RCC 7860 (cell line): ENCODE measurements around the gene YTHDF2.
"Not testable (repeated sequence)": the region's sequence is repeated elsewhere in the genome, so short reads cannot be mapped to it uniquely, and the experiment has no call there.

ENCODE experiments used
- DNase-seq: peaks from one replicate; pipeline ENCODE4 v3.0.0-alpha.2; 2015; ENCODE audit warnings: low spot score
- FAIRE-seq: peaks from 2 replicates; lab custom pipeline; 2012; peaks lifted over from hg19 to GRCh38; lab: Jason Lieb, UNC

YTHDF2 gene

DNA sequence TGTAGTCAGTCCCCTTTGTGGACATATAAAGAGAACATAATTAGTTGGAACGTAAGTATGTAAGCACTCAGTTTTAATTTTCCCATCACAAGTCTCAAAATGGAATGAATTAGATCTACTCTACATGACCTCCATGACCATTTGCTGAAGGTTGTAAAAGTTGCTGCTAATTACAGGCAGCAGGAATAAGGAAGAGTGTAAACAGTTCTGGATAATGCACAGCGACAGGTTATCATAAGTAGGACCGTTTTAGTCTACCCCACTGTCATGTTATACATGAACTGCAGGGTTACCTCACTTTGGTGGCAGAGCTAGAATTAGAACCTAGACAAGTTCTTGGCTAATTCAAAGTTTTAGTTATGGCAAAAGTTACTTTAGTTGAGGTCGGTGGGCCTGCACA lies 21.7 kb downstream of the YTHDF2 start:
- no peak for FAIRE-seq

DNA sequence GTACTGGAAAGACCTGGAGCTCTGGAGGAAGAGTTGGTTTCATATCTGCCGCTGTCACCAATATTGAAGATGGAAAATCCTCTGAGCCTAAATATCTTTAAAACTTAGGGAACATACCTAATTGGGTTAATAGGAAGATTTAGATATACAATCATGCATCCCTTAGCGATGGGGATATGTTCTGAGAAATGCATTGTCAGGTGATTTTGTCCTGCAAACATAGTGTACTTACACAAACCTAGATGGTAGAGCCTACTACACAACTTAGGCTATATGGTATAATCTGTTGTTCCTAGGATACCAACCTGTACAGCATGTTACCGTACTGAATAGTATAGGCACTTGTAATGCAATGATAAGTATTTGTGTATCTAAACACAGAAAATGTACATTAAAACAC lies 22.5 kb downstream of the YTHDF2 start:
- DNase-seq (no peak), FAIRE-seq (no peak)

More for the DNA sequence above, 21.7 kb downstream of the YTHDF2 start:
- no peak for DNase-seq

DNA sequence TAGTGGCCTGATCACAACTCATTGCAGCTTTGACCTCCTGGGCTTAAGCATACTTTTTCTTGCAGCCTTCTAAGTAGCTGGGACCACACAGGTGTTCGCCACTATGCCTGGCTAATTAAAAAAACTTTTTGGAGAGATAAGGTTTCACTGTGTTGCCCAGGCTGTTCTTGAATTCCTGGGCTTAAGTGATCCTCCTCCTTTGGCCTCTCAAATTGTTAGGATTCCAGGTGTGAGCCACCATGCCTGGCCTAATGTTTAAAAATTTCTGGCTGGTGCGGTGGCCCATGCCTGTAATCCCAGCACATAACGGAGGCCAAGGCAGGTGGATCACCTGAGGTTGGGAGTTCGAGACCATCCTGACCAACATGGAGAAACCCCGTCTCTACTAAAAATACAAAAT lies 24.4 kb downstream of the YTHDF2 start:
- FAIRE-seq (no peak), DNase-seq (no peak)

DNA sequence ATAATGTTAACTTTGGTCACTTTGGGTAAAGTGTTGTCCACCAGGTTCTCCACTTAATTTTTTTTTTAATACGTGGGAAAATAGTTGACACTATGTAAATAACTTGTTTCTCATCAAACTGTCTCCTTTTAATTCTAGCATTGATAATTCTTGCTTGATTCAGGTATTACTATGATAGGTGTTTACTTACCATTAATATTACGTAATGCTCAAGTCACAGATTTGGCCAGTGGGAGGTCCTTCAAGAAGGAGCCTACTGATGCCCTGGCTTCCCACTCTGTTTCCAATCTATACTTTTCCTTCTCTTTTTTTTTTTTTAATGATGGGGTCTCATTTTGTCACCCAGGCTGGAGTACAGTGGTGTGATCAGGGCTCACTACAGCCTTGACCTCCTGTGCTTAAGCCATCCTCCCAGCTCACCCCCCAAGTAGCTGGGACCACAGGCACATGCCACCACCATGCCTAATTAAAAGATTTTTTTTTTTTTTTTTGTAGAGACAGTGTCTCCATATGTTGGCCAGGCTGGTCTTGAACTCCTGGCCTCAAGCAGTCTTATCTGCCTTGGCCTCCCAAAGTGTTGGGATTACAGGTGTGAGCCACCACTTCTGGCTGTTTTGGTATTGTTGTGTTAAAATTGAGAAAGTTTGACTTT lies 29.9 kb downstream of the YTHDF2 start:
- DNase-seq (no peak), FAIRE-seq (no peak)

DNA sequence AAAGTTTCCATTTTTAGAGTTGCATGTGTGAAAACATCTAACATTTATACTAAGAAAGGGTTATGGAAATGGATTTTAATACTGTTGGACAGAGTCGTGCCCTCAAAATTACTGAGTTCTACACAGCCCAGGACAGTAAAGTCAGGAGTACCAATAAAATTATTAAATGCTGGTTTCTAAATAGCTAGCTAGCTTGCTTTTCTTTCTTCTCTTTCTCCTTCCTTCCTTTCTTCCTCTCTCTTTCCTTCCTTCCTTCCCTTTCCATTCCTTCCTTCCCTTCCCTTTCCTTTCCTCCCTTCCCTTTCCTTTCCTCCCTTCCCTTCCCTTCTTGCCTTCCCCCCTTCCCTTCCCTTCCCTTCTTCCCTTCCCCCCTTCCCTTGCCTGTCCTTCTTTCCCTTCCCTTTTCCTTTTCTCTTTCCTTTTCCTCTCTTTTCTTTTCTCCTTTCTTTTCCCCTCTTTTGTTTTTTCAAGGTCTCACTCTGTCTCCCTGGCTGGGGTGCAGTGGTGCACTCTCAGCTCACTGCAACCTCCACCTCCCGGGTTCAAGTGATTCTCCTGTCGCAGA lies 33.9 kb downstream of the YTHDF2 start:
- DNase-seq: no peak
- no peak for FAIRE-seq

DNA sequence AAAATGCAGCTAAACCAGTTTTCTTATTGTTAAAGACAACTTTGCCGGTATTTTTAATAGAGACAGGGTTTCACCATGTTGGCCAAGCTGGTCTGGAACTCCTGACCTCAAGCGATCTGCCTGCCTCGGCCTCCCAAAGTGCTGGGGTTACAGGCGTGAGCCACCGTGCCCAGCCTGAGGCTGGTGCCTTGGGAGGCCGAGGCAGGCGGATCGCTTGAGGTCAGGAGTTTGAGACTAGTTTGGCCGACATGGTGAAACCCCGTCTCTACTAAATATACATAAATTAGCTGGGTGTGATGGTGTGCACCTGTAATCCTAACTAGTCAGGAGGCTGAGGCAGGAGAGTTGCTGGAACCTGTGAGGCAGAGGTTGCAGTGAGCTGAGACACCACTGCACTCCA lies 35.2 kb downstream of the YTHDF2 start:
- not testable (repeated sequence) for FAIRE-seq, DNase-seq

DNA sequence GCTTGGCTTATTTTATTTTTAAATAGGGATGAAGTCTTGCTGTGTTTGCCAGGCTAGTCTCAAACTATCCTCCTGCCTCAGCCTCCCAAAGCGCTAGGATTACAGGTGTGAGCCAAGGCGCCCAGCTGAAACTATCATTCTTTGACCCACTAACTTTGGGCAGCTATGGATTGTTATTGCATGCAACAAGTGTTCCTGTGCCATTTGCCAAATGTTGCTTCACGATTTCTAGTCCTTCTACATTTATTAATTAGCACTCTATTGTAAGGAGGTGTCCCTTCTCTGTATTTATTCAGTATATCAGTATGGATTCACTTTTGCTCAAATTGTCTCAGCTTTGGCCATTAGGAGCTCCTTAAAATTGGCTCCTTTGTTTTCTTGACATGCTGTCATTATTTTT lies 36.4 kb downstream of the YTHDF2 start:
- no peak for DNase-seq
- no peak for FAIRE-seq

DNA sequence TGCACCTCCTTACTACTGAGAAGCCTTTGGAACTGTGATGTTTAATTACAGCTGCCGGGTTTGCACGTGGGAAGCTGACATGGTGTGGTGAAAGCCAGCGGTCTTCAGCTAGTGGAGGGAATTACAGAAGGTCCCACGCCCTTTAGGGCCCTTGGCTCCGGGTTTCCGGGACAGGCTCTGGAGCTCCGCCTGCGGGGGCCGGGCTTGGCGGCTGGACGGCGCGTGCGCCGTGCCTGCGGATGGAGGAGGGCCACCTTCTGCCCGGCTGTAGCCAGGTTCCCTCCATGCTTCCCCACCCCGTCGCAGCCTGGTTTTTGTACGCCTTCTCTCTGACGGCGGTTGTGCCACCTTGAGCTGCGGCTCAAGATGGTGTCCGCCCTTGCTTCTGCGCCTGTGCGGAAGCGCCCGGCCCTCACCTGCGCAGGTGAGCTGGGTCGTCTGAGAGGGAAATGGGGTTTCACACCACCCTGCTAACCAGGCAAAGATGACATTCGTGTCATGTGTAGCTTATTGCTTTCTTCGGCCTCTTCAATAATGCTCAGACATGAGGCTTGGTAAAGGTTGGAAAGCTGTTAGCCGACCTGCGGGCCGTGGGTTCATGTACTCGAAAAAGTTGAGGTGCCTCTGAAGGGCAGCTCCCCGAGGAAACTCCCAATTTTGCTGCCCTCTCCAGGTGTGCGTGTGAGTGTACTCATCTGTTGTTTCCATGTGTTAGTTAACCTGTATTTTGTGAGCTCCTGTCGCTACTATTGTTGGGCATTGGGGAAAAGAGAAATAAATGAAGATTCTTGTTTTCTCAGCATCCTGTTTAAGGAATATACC lies 38.6 kb downstream of the YTHDF2 start:
- no peak for DNase-seq
- no peak for FAIRE-seq

DNA sequence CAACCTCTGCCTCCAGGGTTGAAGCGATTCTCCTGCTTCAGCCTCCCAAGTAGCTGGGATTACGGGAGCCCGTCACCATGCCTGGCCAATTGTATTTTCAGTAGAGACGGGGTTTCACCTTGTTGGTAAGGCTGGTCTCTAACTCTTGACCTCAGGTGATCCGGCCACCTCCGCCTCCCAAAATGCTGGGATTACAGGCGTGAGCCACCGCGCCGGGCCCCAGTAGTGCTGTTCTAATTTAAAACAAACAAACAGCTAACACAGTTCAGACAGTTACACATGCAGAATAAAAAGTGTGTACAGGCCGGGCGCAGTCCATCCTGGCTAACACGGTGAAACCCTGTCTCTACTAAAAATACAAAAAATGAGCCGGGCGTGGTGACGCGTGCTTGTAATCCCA lies 39.6 kb downstream of the YTHDF2 start:
- FAIRE-seq (no peak), DNase-seq (no peak)

DNA sequence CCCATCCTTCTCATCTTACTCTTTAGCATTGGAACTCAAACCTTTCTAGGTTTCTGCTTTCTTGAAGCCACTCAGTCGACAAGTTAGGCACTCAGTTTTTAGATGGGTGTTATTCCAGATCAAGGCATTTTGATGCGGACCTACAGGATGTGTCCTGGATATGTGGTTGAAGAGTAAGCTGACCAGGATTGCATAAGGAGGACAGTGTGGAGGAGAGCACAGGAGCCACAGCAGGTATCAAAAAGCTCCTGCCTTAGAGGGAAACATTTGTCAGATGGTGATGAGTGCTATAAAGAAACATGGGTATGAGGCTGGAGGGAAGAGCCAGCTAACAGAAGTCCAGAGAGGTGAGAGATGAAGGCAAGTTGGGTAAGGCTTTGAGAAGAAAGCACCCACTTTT lies 41.3 kb downstream of the YTHDF2 start:
- no peak for FAIRE-seq
- no peak for DNase-seq

DNA sequence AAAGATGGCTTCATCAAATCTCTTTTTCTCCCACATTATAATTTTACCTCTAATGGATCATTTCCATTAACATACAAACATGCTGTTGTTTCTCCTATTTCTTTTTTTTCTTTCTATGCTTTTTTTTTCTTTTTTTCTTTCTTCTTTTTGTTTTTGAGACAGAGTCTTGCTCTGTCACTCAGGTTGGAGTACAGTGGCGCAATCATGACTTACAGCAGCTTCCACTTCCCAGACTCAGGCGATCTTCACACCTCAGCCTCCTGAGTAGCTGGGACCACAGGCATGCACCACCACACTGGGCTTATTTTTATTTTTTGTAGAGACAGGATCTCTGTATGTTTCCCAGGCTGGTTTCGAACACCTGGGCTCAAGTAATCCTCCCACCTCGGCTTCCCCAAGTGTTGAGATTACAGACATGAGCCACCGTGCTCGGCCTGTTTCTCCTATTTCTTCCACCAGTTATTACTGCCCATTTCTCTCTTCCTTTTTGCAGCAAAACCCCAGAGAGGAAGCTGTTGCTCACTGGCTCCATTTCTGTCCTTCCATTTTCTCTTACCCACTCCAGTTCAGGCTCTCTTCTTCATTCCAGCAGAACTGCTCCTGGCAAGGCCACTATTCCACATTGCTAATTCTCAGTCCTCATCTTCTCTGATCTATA lies 43.1 kb downstream of the YTHDF2 start:
- no peak for DNase-seq
- FAIRE-seq: no peak

DNA sequence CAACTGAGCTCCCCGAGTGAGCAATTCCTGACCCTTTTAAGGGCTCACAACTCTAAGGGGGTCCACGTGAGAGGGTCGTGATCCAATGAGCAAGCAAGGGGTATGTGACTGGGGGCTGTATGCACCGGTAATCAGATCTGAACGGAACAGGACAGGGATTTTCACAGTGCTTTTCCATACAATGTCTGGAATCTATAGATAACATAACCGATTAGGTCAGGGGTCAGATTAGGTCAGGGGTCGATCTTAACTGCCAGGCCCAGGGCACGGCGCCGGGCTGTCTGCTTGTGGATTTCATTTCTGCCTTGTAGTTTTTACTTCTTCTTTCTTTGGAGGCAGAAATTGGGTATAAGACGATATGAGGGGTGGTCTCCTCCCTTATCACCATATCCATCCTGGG lies 44.6 kb downstream of the YTHDF2 start:
- no peak for FAIRE-seq
- no peak for DNase-seq

DNA sequence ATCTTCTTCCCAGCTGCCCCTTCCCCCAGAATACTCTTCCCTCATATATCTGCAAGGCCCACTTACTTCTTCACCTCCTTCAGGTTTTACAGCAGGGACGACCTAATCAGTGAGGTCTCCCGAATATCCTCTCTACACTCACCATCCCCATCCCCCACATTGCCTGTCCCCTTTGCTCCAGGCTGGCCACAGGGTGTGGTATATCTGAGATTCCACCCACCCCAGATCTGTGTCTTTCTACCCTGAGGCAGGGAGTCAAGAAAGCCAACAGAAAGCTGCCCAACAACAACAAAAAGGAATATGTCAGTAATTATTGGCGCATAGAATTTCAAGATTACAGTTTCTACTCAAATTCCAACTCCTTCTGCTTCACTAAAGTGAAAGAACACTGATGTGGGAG lies 45.3 kb downstream of the YTHDF2 start:
- FAIRE-seq (no peak), DNase-seq (no peak)

DNA sequence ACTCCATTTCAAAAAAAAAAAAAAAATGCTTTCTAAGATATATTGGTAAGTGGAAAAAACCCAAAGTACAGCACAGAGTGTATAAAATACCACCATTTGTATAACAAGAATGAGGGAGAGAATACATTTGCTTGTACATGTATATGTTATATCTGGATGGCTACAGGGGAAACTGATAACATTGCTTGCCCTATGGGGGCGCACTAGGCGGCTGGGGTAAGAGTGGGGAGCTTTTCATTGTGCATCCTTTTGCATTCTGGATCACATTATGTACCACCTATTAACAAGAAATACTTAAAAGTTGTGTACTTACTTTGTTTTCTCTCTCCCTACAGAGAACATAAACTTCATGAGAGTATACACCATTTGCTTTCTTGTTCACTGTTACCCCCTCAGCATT lies 46.6 kb downstream of the YTHDF2 start:
- FAIRE-seq (no peak), DNase-seq (no peak)

DNA sequence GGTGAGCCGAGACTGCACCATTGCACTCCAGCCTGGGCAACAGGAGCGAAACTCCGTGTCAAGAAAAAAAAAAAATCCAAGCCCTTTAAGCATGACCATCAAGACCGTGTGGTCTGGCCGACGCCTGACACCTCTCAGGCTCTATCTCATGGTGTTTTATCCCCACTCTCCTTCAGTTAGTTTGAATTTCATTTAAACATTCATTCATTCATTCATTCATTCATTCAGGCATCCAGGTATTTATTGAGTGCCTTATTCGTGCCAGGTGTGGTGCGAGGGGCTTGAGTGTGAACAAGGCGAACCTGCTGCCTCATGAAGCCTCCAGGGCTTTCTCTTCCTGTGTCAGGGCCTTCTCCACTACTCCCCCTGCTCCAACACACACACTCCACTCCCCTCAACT lies 52.7 kb downstream of the YTHDF2 start:
- DNase-seq: no peak
- FAIRE-seq: no peak

DNA sequence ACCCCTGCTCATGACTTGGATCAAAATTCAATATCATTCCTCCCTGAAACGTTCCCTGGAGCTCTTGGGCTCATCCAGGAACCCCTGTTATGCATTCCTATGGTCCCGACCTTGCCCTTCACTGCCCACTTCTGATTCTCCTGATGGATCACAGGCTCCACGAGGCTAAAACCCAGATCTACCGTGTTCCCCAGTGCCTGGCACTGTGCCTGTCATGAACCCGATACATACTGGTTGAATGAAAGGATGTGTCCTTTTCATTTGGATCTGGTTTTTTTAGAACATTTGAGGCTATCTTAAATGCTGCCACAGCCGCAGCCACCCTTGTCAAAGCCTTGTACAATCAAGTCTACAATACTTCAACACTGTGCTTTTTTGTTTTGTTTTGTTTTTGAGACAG lies 53.1 kb downstream of the YTHDF2 start:
- DNase-seq (no peak), FAIRE-seq (no peak)

DNA sequence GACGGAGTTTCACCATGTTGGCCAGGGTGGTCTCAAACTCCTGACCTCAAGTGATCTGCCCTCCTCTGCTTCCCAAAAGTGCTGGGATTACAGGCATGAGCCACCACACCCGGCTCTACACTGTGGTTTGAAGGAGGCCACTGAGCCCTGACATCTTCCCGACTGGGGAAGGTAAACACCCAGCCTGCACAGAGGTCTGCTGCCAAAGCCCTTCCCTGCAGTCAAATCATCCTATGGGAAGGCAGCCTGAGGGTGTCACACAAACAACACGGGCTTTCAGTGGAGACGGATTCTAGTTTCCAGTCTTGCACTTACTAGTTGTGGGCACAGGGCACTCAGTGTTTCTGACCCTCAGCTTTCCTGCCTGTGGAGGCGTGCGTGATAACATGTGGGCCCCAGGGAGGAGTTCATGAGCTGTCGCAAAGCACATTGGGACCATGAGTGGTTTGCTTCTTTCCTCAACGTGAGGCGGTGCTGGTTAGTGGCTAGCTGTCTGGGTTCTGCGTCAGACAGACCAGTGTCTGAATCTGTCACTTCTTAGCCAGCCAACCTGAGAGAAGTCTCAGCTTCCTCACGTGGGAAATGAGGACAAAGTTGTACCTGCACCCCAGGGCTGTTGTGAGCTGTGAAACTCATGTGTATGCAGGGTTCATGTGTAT lies 53.8 kb downstream of the YTHDF2 start:
- DNase-seq: no peak
- FAIRE-seq: no peak

DNA sequence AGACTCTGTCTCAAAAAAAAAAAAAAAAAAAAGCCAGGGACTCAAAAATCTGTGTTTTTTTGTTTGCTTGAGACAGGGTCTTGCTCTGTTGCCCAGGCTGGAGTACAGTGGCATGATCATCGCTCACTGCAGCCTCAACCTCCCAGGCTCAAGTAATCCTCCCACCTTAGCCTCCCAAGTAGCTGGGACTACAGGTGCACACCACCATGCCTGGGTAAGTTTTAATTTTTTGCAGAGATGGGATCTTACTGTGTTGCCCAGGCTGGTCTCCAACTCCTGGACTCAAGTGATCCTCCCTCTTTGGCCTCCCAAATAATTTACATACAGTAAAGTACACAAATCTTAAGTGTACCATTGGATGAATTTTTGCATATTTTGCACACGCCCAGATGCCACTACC lies 55.2 kb downstream of the YTHDF2 start:
- DNase-seq, FAIRE-seq: not testable (repeated sequence)

DNA sequence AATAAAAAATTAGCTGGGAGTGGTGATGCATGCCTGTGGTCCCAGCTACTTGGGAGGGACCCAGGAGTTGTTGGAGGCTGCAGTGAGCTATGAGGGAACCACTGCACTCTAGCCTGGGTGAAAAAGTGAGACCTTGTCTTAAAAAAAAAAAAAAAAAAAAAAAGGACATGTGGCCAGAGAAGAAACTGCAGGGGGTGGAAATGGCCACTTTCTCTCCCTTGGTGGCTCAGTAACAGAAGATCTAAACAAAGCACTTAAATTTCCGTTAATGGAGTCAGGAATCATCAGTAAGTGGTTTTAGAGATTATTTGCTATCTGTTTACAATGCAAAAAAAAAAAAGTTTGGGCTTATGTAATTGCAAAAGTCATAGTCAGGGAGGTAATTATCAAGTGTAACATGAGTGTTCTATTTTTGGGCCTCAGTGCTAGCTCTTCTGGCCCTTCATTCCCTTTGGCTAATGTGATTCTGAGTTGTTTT lies 55.9 kb downstream of the YTHDF2 start:
- DNase-seq (no peak), FAIRE-seq (no peak)

DNA sequence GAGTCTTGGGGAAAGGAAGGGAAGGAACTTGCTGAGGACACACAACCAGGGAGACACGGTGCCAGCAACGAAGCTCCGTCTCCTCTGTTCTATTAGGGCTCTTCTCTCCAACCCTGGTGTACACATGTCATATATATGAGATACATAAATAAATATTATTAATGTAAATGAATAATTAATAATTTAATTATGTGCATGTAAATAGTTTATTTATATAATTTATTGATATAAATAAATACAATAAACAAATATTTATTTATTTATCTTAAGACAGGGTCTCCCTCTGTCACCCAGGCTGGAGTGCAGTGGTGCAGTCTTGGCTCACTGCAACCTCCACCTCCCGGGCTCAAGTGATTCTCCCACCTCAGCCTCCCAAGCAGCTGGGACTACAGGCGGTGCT lies 57.8 kb downstream of the YTHDF2 start:
- FAIRE-seq, DNase-seq: not testable (repeated sequence)
